DND-41 (cell line): ENCODE results near the gene TYSND1.
A peak's percentile ranks its signal among the peaks of the same experiment; 100 is the strongest.

ENCODE experiments used
- ATAC-seq: fragments of 200-7000 bp; cut with Tn5 transposase; 3 replicates; pipeline ENCODE4 v1.9.1; 2021; ENCODE audit warnings: low read depth; ENCODE audit not compliant: insufficient read depth
- DNase-seq: peaks from one replicate; pipeline ENCODE4 v3.0.0-alpha.2; 2020
- H2AFZ ChIP-seq: 2 replicates; pipeline ENCODE4 v1.6.0; 2012; ENCODE audit warnings: low read depth, low read length
- H3K27ac ChIP-seq: 2 replicates; pipeline ENCODE4 v1.5.1; 2012; ENCODE audit warnings: low read length, inconsistent platforms
- H3K27me3 ChIP-seq: fragments of 200-600 bp; sonication (generic); 2 replicates; pipeline ENCODE4 v1.6.0; 2012; ENCODE audit warnings: low read length, mild to moderate bottlenecking, inconsistent platforms; ENCODE audit not compliant: insufficient read depth, poor library complexity
- H3K36me3 ChIP-seq: 2 replicates; pipeline ENCODE4 v1.5.1; 2012; ENCODE audit warnings: low read length, inconsistent platforms; ENCODE audit not compliant: insufficient read depth
- H3K4me1 ChIP-seq: 2 replicates; pipeline ENCODE4 v1.5.1; 2012; ENCODE audit warnings: mild to moderate bottlenecking, low read length; ENCODE audit not compliant: insufficient read depth
- H3K4me2 ChIP-seq: 2 replicates; pipeline ENCODE4 v1.6.0; 2012; ENCODE audit warnings: mild to moderate bottlenecking, moderate library complexity, low read length, inconsistent platforms; ENCODE audit not compliant: insufficient read depth
- H3K4me3 ChIP-seq, 2 experiments: fragments of 200-600 bp in 1 of 2; shearing (Covaris generic) in 1 of 2; 2 replicates each; pipeline ENCODE4 v1.5.1; 2012 to 2016; ENCODE audit warnings: inconsistent platforms in 2 of 2, low read length in 2 of 2, mild to moderate bottlenecking in 2 of 2, low read depth in 1 of 2, moderate library complexity in 1 of 2
- H3K79me2 ChIP-seq: 2 replicates; pipeline ENCODE4 v1.6.0; 2012; ENCODE audit warnings: low read length, inconsistent platforms; ENCODE audit not compliant: insufficient read depth
- H3K9ac ChIP-seq: 2 replicates; pipeline ENCODE4 v1.6.0; 2012; ENCODE audit warnings: low read depth, mild to moderate bottlenecking, inconsistent platforms, low read length, moderate library complexity
- H3K9me3 ChIP-seq: 2 replicates; pipeline ENCODE4 v1.5.1; 2012; ENCODE audit warnings: low read length, moderate library complexity, mild to moderate bottlenecking, inconsistent platforms; ENCODE audit not compliant: insufficient read depth, severe bottlenecking
- H4K20me1 ChIP-seq: 2 replicates; pipeline ENCODE4 v1.6.0; 2012; ENCODE audit warnings: low read length; ENCODE audit not compliant: insufficient read depth
- CTCF ChIP-seq: IDR thresholded peaks from 2 replicates; pipeline ENCODE4 v1.5.1; 2012; ENCODE audit warnings: borderline replicate concordance, low read length, moderate library complexity, mild to moderate bottlenecking; ENCODE audit not compliant: poor library complexity, severe bottlenecking; ENCODE audit errors: extremely low read depth
- EZH2 ChIP-seq: IDR thresholded peaks from 3 replicates; pipeline ENCODE4 v1.6.1; 2012; ENCODE audit warnings: borderline replicate concordance, low read depth, mild to moderate bottlenecking, moderate library complexity, low read length, inconsistent platforms; ENCODE audit not compliant: severe bottlenecking

The TYSND1 gene

GRCh38 chr10:70115948-70116682 lies 30.4 kb downstream of the TYSND1 start:
- H3K27ac ChIP-seq = no peak overlapping the region
- no peaks in the 10 kb centered on the region for H3K36me3 ChIP-seq
- no peaks in the 10 kb centered on the region for H3K27me3 ChIP-seq
- peak; percentile 90 for TF ChIP-seq CTCF
- TF ChIP-seq EZH2 = no peak
- H3K4me3 ChIP-seq = no peak overlapping the region
- H3K9me3 ChIP-seq = no peaks in the 10 kb centered on the region
- H3K79me2 ChIP-seq = no peaks in the 10 kb centered on the region
- peak; percentile 80 for ATAC-seq
- peak overlapping the region; percentile 55 for H2AFZ ChIP-seq
- peak; percentile 53 for DNase-seq
- H3K9ac ChIP-seq = no peak overlapping the region
- H3K4me2 ChIP-seq = no peak overlapping the region
- no peaks in the 10 kb centered on the region for H4K20me1 ChIP-seq
- no peaks in the 10 kb centered on the region for H3K4me1 ChIP-seq

- no peaks in the 10 kb centered on the region for H4K20me1 ChIP-seq
- ATAC-seq (no peak), DNase-seq (no peak)
- H3K27ac ChIP-seq = no peak overlapping the region
- no peak overlapping the region for H2AFZ ChIP-seq
- H3K4me1 ChIP-seq = no peaks in the 10 kb centered on the region
- no peaks in the 10 kb centered on the region for H3K9me3 ChIP-seq
- no peak overlapping the region for H3K4me2 ChIP-seq
- TF ChIP-seq EZH2 (no peak), CTCF (peak; percentile 2)
- H3K36me3 ChIP-seq = no peaks in the 10 kb centered on the region
- H3K4me3 ChIP-seq = no peak overlapping the region
- H3K27me3 ChIP-seq = no peaks in the 10 kb centered on the region
- H3K79me2 ChIP-seq = no peaks in the 10 kb centered on the region
- H3K9ac ChIP-seq = no peak overlapping the region
Measured at GRCh38 chr10:70114902-70115301, 31.6 kb downstream of the TYSND1 start.

DNA sequence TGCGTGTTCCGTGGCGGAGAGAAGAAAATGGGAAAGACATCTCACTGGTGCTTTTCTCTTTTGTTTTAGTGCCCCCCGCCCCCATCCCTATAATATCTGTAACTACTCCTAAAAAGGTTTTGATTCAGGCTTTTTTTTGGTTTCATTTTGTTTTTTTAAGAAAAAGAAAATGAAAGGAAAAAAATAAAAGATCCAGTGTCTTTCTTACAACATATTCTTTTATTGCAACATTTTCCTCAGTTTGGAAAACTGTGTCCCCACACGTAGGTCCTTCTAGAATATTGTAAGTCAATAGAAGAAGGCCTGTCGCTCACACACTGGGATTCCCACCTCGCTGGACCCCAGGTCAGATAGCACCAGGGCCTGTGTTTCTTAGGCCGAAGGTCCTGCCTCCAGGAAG lies 34.4 kb downstream of the TYSND1 start:
- TF ChIP-seq EZH2 (no peak), CTCF (no peak)
- H3K36me3 ChIP-seq = no peaks in the 10 kb centered on the region
- no peaks in the 10 kb centered on the region for H3K79me2 ChIP-seq
- no peaks in the 10 kb centered on the region for H3K4me1 ChIP-seq
- H4K20me1 ChIP-seq = no peaks in the 10 kb centered on the region; the same call in 1 of the 2 replicates
- H3K4me3 ChIP-seq = no peak overlapping the region
- ATAC-seq (no peak), DNase-seq (no peak)
- H3K9ac ChIP-seq = no peak overlapping the region
- H3K9me3 ChIP-seq = no peaks in the 10 kb centered on the region
- no peak overlapping the region for H2AFZ ChIP-seq
- H3K4me2 ChIP-seq = no peak overlapping the region
- H3K27ac ChIP-seq = no peak overlapping the region
- no peaks in the 10 kb centered on the region for H3K27me3 ChIP-seq
